Measurements from ENCODE around the gene LRP5. TPM values are rescaled to one million over a fixed set of nuclear protein-coding genes. Genes with fewer than 3 reads are reported as not detected.

LRP5 gene
- 24.3 and 38.4 TPM in 2 replicates for total RNA-seq

DNA sequence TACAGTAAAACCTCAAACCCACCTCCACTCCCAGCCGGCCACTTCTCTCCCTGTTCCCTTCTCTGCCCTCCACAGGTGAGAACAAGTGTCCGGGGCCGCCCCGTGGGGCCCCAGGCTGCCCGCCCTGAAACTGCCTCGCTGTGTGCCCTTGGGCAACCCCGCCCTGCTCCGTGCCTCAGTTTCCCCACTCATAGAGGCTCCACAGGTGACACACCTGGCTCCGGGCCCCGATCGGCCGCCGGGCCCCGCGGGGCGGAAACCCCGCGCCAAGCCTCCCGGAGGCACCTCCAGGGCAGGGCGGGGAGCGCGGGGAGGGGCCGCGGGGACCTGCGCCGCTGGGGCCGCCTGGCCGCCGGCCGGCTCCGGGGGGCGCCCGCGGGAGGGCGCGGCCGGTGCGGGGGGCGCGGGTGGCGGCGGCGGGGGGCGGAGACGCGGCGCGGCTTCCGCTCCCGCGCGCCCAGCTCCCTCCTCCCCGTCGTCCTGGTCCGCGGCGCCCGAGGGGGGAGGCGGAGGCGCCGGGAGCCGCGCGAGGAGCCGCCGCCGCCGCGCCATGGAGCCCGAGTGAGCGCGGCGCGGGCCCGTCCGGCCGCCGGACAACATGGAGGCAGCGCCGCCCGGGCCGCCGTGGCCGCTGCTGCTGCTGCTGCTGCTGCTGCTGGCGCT lies at the start of gene LRP5:
Gene LRP5 (plus strand): TSS at position 475 of the 663 bp plus-strand sequence. CDS start 124 bp downstream, at position 599.

DNA sequence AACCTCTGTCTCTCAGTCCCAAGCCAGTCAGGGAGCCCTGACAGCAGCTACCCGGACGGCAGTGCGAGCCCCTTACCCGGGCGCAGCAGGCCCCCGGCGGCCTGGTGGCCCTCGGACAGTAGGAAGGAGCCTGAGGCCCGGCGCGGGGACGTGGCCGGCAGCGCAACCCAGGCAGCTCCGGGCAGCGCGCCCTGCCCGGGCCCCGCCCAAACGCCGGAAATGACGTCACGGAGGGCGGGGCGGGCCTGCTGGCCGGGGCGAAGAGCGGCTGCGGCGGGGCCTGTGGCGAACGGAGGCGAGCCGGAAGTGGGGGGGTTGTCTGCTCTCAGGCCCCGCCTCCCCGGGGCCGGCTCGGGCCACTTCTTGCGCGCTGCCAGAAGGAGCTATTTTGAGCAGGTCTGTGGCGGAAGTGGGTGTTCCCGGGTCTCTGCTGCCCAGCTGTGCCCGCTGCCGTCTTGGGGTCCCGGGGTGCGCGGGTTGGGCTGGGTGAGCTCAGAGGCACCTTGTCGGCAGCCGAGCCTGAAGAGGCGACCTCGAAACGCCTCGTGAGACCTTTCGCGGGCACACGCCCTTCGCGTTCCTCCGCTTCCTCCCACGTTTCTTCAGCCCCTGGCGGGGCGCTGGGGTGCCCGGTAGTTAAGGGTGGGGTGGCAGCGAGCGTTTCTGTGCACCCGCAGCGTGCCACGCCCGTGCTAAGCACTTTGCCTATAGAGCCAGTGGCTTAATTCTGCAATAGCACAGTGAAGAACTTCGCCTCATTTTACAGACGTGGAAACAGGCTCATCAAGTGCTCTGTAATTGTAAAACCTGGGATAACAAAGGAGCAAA lies 40.4 kb upstream of the LRP5 start, which contains the start of gene C11orf24:
Gene C11orf24 (minus strand): TSS at position 193 of the 828 bp plus-strand sequence. CDS start 8,206 bp downstream, outside the sequence.

DNA sequence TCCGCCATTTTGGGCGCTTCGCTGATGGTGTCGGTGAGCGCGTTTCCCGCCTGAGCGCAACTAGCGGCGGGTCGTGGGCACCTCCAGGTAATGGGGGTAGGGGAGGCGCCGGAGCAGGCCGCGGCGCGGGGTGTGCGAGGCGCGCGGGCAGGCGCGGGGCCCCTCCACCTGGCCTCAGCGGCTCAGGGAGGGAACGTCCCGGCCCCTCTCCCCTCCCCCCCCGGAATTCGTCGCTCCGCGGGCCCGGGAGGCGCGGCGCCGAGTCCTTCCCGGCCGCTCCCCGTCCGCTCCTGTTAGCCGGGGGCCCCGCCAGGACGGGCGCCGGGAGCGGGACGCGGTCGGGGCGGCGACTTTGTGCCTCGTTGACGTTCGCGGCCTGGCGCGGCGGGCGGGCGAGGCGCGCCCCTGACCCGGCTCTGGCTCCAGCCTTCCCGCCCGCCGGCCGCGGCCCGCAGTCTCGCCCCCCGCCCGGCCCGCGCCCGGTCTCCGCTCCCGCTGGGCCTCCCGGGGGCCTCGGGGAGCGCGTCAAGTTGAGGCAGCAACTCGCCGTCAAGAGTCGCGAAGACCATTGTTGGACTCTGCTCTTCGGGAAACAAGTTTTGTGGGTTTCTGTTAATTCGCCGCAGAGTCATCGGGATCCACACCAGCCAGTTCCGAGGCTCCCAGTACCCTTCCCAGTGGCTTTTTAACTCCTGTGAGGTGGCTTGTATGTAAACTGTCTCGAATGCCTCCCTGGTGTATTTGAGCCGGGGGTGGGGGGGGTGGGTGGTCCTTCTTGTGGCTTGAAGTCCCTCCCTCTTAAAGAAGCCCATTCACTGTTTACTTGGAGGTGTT lies 148.6 kb downstream of the LRP5 start, which contains the start of gene PPP6R3:
Gene PPP6R3 (plus strand): TSS at position 12 of the 834 bp plus-strand sequence. CDS start 76,913 bp downstream, outside the sequence.

Other genes with a start within 250 kb of the LRP5 start
- gene CHKA, start 191.2 kb upstream of the LRP5 start, total RNA-seq, result 3.1 and 8.1 TPM in 2 replicates
- gene KMT5B, start 99.3 kb upstream of the LRP5 start, total RNA-seq, result 24.1 and 27.5 TPM in 2 replicates
- gene C11orf24, start 40.6 kb upstream of the LRP5 start, total RNA-seq, result 15.6 and 31.8 TPM in 2 replicates
- gene PPP6R3, start 148.2 kb downstream of the LRP5 start, total RNA-seq, result 95.3 and 117 TPM in 2 replicates